Transverse colon (tissue), 4 donors: Measurements from ENCODE around the gene AVPR1B. TPM values are rescaled to one million over a fixed set of nuclear protein-coding genes. Genes with fewer than 3 reads are reported as not detected.

Experiments used
- DNase-seq: peaks from one replicate; pipeline ENCODE4 v3.0.0-alpha.2; 2019
- H3K27ac ChIP-seq, 4 donors: fragments of 200-600 bp; sonication (generic); 2 replicates each; pipeline ENCODE4 v1.5.1; 2016 to 2018; ENCODE audit warnings: inconsistent platforms in 4 of 4
- H3K27me3 ChIP-seq: fragments of 200-600 bp; sonication (generic); 2 replicates; pipeline ENCODE4 v1.5.1; 2017; ENCODE audit warnings: inconsistent platforms
- H3K36me3 ChIP-seq, 4 donors: fragments of 200-600 bp; sonication (generic); 2 replicates each; pipeline ENCODE4 v1.5.1; 2017 to 2019; ENCODE audit warnings: inconsistent platforms in 4 of 4
- H3K4me1 ChIP-seq, 4 donors: fragments of 200-600 bp; sonication (generic); 2 replicates each; pipeline ENCODE4 v1.5.1; 2017 to 2020; ENCODE audit warnings: inconsistent platforms in 4 of 4
- H3K4me3 ChIP-seq, 4 donors: fragments of 200-600 bp; sonication (generic); 1 replicate in 1 of 4; 2 replicates in 3 of 4; pipeline versions ENCODE4 v1.5.1 to v1.6.1; 2017 to 2019; ENCODE audit warnings: inconsistent platforms in 4 of 4
- H3K9me3 ChIP-seq, 2 donors: fragments of 200-600 bp; sonication (generic); 2 replicates each; pipeline ENCODE4 v1.5.1; 2017 to 2019; ENCODE audit warnings: inconsistent platforms in 2 of 2
- EP300 ChIP-seq: sonication (generic); formaldehyde crosslinking; IDR thresholded peaks from one replicate; pipeline ENCODE4 v1.6.1; 2017; ENCODE audit warnings: antibody characterized with exemption, low read depth
- POLR2A ChIP-seq: fragments of 450-650 bp; IDR thresholded peaks from one replicate; pipeline ENCODE4 v1.6.1; 2016; ENCODE audit warnings: antibody characterized with exemption, mild to moderate bottlenecking, moderate library complexity
- POLR2AphosphoS5 ChIP-seq, 3 donors: sonication (generic); formaldehyde crosslinking; IDR thresholded peaks; one replicate each; pipeline ENCODE4 v1.6.1; 2016; ENCODE audit warnings: antibody characterized with exemption in 3 of 3
- WGBS, 2 donors: methylation state at CpG; one replicate each; pipeline ENCODE4 v1.1.5; 2018; ENCODE audit warnings: low coverage in 1 of 2; 5-methylcytosine and 5-hydroxymethylcytosine counted together
- in situ Hi-C, 4 donors: fragments of 200-750 bp; cut with MboI; loops; one replicate each; pipeline versions ENCODE4 v1.15.0 to v1.15.1; 2017; ENCODE audit warnings: low sequenced_read_pairs in 3 of 4, low pct_ligation_motif_present in 1 of 4, low pct_unique_long_range_greater_than_20kb in 1 of 4
- intact Hi-C: fragments of 100-400 bp; cut with DNase I; formaldehyde crosslinking; loops from one replicate; pipeline ENCODE4 v1.15.1; 2023; ENCODE audit warnings: low total_unique reads
- total RNA-seq, 4 donors: library from RNA; depleted of rRNA; stranded (reverse); fragments of >200 nt; gene quantifications; one replicate each; pipeline ENCODE4 v1.1.0, GENCODE V29; 2016
- TF ChIP-seq, protein P1 (sequence below), 5 experiments: fragments of 200-600 bp in 3 of 5; fragments of 450-650 bp in 2 of 5; sonication (generic) in 3 of 5; IDR thresholded peaks; 1 replicate in 2 of 5; 2 replicates in 3 of 5; pipeline ENCODE4 v1.5.1; 2016 to 2017; ENCODE audit warnings: antibody characterized with exemption in 5 of 5, inconsistent platforms in 3 of 5, mild to moderate bottlenecking in 2 of 5, moderate library complexity in 1 of 5

AVPR1B gene
- total RNA-seq, 4 donors from 2014 or later: 0.96 to 14.1 (median 1.6) TPM; not detected in 1

DNA sequence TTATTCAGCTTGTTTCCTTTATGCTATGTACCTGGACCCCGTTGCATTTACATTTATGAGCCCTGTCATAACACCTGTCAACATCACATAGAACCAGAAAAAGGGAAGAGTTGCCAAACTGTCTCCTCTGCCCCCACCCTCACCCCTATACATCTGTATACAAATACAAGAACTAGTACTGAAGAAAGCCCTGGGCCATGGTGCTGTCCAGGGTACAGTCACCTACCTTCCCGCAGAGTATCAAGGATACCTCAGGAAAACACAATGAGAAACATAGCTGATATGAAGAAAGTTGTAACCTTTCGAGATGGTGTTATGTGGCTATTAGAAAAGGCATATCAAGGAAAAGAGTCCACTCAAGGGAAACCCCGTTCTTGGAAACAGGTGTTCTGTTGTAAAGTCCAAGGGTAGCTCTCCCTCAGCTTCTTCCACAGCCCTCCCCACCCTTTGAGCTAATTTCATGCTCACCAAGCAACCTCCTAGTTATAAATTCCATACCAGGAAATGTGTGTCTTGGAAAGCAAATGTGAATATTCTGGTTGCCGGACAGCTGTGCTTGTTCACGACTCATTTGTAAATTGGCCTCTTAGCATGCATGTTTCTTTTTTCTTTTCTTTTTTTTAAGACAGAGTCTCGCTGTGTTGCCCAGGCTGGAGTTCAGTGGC is 16.7 kb upstream of the AVPR1B start:
- WGBS, 2 donors: 48 to 61% methylated on average over 6 to 7 of the region's 7 CpGs
- no peak for DNase-seq
- TF ChIP-seq POLR2AphosphoS5 (IDR thresholded peaks at IDR 0.05) (no peak), POLR2A (no peak), EP300 (no peak)
- TF ChIP-seq, protein P1, sequence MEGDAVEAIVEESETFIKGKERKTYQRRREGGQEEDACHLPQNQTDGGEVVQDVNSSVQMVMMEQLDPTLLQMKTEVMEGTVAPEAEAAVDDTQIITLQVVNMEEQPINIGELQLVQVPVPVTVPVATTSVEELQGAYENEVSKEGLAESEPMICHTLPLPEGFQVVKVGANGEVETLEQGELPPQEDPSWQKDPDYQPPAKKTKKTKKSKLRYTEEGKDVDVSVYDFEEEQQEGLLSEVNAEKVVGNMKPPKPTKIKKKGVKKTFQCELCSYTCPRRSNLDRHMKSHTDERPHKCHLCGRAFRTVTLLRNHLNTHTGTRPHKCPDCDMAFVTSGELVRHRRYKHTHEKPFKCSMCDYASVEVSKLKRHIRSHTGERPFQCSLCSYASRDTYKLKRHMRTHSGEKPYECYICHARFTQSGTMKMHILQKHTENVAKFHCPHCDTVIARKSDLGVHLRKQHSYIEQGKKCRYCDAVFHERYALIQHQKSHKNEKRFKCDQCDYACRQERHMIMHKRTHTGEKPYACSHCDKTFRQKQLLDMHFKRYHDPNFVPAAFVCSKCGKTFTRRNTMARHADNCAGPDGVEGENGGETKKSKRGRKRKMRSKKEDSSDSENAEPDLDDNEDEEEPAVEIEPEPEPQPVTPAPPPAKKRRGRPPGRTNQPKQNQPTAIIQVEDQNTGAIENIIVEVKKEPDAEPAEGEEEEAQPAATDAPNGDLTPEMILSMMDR (IDR thresholded peaks at IDR 0.05): no peak
- in situ Hi-C loops: no loop called here
- no peaks in the 10 kb centered on the region for H3K9me3 ChIP-seq
- intact Hi-C loops: no loop called here
- no peak overlapping the region for H3K4me3 ChIP-seq
- H3K27me3 ChIP-seq: no peaks in the 10 kb centered on the region
- H3K36me3 ChIP-seq: no peaks in the 10 kb centered on the region
- no peak overlapping the region for H3K27ac ChIP-seq
- no peaks in the 10 kb centered on the region for H3K4me1 ChIP-seq

DNA sequence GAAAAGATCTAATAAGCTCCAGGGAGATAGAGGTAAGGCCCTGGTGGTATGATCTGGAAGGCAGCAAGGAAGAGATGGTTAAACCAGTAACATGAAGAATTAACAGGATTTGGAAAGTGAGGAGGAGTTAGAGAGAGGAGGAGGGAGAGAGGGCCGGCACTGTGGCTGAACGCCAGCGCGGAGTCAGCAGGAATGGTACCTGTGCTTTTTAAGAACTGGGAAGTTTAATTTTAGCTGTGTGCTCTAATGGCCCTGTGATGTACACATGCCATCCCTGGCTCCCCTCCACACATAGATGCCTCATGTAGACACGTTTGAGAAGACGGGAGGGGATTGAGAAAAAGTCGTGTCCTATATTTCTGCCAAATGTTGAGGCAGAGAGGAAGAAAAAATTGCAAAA is 13.8 kb upstream of the AVPR1B start:
- no peaks in the 10 kb centered on the region for H3K4me1 ChIP-seq
- H3K27me3 ChIP-seq: peaks cover 11% of the 10 kb centered on the region
- WGBS, 2 donors: 83 to 86% methylated on average over 4 to 7 of the region's 7 CpGs
- H3K27ac ChIP-seq: no peak overlapping the region
- DNase-seq: no peak
- in situ Hi-C loops (no loop called here), intact Hi-C loops (no loop called here)
- no peaks in the 10 kb centered on the region for H3K36me3 ChIP-seq
- TF ChIP-seq POLR2AphosphoS5 (IDR thresholded peaks at IDR 0.05) (no peak), EP300 (no peak), POLR2A (no peak)
- TF ChIP-seq, protein P1 (IDR thresholded peaks at IDR 0.05): no peak
- H3K4me3 ChIP-seq: no peak overlapping the region
- no peaks in the 10 kb centered on the region for H3K9me3 ChIP-seq

DNA sequence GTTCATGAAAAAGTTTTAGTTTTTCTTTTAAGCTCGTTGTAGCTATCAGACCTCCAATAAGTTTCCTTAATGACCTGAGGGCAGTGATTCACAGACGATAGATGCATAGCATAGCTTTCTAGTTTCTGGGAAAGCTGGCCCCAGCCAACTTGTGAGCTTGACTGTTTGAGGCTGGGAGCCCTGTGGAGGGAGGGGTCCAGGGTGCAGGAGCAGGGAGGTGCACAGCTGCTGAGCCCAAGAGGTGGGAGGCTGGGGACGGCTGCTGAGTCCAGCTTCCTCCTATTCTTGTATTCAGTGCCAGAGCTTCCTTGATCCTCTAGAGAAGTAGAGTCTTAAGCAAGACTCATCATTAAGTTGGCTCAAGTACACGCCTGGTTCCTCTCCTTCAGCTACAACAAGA is 11.0 kb upstream of the AVPR1B start:
- peaks cover 11% of the 10 kb centered on the region for H3K27me3 ChIP-seq
- H3K27ac ChIP-seq: no peak overlapping the region
- in situ Hi-C loops: no loop called here
- H3K4me1 ChIP-seq: no peaks in the 10 kb centered on the region
- intact Hi-C loops: no loop called here
- H3K4me3 ChIP-seq: no peak overlapping the region
- H3K36me3 ChIP-seq: no peaks in the 10 kb centered on the region
- H3K9me3 ChIP-seq: no peaks in the 10 kb centered on the region
- DNase-seq: no peak
- no peak for TF ChIP-seq POLR2A
- no peak for TF ChIP-seq POLR2AphosphoS5 (IDR thresholded peaks at IDR 0.05)
- 69 to 77% methylated on average over 2 to 4 of the region's 4 CpGs for WGBS, 2 donors

DNA sequence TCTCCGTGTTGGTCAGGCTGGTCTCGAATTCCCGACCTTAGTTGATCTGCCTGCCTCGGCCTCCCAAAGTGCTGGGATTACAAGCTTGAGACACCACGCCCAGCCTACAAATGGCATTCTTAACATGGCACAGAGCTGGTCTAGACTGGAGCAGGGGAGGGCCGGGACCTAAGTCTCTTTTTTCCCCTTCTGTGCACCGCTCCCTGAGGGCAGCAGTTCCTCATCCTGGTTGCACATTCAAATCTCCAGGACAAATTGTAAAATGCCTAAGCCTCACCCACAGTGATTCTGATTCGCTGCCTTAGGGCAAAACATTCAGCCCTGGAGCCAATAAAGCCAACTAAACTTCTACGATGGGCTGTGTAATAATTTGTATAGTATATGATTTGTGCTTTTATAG is 10.1 kb upstream of the AVPR1B start:
- TF ChIP-seq POLR2A: no peak
- no peaks in the 10 kb centered on the region for H3K4me1 ChIP-seq
- intact Hi-C loops (no loop called here), in situ Hi-C loops (no loop called here)
- H3K27ac ChIP-seq: no peak overlapping the region
- H3K36me3 ChIP-seq: no peaks in the 10 kb centered on the region
- no peaks in the 10 kb centered on the region for H3K9me3 ChIP-seq
- WGBS, 2 donors: 91% methylated on average over 9 of the region's 9 CpGs; no CpG with 5 or more reads in 1 of the 2 donors
- no peak overlapping the region for H3K4me3 ChIP-seq
- no peak for DNase-seq
- H3K27me3 ChIP-seq: peaks cover 11% of the 10 kb centered on the region

DNA sequence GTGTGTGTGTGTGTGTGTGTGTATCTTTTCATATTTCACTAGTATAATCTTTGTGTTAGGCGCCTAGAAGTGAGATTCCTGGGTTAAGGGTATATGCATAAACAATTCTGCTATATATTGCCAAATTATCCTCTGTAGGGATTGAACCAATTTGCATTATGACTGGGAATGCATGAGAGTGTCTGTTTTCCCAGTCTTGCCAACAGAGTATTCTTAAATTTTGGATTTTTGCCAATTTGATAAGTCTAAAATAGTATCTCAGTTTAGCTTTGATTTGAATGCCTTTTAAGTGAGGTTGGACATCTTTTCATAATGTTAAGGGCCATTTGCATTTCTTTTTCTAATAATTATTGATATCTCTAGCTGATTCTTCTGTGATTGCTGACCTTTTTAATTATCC is 8.2 kb upstream of the AVPR1B start:
- Histone ChIP-seq H3K9me3 (peaks cover 7 to 9% of the 10 kb centered on the region in 2 donors), H3K4me3 (no peak overlapping the region), H3K4me1 (no peaks in the 10 kb centered on the region), H3K27me3 (peaks cover 16% of the 10 kb centered on the region), H3K36me3 (no peaks in the 10 kb centered on the region), H3K27ac (no peak overlapping the region)
- 80 to 94% methylated on average over 1 of the region's 1 CpG for WGBS, 2 donors
- in situ Hi-C loops (no loop called here), intact Hi-C loops (no loop called here)
- DNase-seq: no peak
- TF ChIP-seq POLR2A: no peak
- no peak for TF ChIP-seq EP300
- TF ChIP-seq POLR2AphosphoS5 (IDR thresholded peaks at IDR 0.05): no peak
- TF ChIP-seq, protein P1 (IDR thresholded peaks at IDR 0.05): no peak
